Measurements from ENCODE around the gene GRK3.
"Not testable (repeated sequence)": the region's sequence is repeated elsewhere in the genome, so short reads cannot be mapped to it uniquely, and the experiment has no call there.

GRK3 gene

DNA sequence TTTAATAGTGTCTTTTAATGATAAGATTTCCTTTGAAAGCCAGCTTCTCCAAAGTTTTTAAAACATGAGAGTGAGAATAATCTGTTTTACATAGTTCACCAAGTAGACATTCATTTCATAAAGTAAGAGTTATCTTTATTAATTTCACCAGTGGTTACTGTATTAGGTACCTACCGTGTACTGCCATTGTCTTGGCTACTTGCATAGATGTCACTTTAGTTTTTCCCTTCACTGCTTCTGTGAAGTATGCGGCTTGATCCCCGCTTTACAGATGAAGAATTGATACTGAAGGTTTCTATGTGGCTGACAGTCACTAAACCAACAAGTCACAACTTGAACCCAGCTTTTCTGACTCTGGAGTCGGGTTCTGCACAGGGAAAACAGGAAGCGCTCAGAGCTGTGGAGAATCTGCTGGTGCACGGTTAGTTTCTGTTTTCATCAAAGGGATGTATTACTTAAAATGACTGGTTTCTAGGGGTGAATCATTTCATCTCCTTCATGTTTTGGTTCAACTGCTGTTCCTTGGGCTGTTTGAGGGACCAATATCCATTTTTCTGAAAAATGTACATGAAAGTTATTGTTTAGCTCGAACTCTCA is 138.2 kb downstream of the GRK3 start:
- DNase-seq = no peak

DNA sequence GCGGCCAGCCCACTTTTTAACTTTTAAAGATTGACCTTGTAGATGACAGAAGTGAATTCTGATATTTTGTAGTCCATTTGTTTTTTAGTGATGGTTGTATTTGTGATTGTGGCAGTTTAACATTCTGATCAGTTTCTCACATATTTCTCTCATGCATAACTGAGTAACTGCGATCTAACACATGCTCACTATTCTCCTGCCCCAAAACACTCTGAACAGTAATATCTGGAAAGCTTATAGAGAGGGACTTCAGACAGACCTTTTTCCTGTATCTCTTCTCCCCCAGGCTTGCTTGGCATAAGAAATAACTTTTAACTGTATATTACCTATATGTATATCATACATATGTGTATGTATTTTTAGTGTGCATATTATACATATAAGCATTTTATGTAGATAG is 140.2 kb downstream of the GRK3 start:
- DNase-seq = no peak

GRCh38 chr22:25706197-25706596 is 141.7 kb downstream of the GRK3 start:
- no peak for DNase-seq

GRCh38 chr22:25708430-25708829 is 144.0 kb downstream of the GRK3 start:
- not testable (repeated sequence) for DNase-seq

- DNase-seq = no peak
Measured at GRCh38 chr22:25709758-25710157, 145.3 kb downstream of the GRK3 start.

DNA sequence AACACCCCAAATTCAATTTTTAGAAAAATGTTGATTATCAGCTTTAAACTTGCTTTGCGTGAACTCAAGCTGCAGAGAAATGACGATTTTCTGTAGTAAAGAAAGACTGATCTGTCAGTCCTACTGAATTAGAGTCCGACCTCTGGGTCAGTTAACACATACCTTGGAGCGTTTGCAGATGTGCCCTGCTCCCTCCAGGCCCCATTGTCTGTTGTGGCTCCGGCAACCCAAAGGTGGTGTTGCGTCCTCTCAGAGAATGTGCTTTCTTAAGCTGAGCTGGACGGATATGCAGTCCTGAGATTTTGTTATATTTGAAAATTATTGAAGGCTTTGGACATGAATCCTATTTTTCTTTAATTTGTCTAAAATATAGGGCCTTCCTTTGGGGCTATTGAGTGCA is 146.0 kb downstream of the GRK3 start:
- DNase-seq = no peak

DNA sequence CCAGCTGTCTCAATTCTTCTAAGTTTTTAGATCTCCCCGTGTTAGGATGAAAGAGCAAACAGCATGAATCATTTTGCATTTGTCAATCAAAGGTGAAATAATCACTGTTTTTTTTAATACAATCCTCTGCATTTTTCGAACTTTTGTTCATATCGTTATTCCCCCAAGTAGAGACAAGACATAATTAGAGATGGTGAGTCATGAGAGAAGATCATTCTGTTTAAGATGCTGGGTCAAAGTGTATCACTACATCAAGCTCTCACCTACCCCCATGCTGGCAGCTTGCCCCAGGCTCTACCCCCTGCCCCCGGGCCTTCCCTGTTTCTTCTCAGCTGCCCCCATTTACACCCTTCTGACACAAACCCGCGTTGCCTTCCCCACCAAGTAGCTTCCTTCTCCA is 147.0 kb downstream of the GRK3 start:
- DNase-seq = no peak

DNA sequence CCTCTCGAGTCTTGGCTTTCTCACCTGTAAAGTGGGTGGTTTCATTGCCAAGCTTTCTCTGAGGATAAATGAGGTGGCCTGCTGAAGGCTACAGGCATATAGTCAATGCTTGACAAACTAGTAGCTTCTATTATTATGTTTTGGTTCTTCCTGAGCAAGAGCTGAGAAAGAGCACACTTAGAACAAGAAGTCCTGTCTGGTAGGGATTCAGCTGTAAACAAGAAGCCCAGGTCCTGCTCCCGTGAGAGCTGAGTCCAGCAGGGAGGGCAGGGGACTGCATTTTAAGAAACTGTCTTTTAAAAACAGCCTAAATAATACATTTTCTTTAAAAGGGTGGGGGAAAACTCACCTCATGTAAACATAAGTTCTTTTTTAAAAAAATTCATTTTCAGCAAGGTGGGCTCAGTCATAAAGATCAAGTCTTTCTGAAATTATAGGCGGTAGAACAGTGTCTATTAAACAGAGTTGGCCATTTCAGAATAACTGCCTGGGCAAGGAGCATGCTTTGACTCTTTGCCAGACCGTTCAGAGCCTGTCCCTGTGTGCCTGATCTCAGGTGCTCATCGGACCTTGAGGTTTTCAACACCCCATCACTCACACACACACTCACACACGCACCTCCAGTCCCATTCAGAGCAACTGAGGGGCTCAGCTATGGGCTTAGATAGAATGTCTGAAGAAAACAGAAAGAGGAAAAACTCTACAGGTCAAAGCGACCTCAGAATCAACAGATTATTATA is 148.4 kb downstream of the GRK3 start:
- no peak for DNase-seq

- DNase-seq = no peak
Measured at GRCh38 chr22:25714070-25714469, 149.6 kb downstream of the GRK3 start.

DNA sequence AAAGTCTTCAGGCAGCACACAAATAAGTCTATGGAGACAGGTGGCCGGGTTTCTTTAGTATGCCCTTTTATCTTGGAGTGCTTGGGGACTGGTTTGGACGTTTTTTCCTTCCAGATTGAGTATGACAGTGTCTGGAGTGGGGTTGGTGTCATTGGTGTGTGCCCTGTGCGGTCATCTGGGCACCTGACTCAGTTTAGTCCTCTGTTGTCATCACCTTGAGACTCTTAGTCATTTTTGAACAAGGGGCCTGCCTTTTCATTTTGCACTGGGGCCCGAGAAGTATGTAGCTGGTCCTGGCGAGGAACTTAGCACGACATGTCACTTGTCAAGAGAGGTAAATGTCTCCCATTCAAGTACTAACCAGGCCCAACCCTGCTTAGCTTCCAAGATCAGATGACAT is 150.3 kb downstream of the GRK3 start:
- DNase-seq = no peak

DNA sequence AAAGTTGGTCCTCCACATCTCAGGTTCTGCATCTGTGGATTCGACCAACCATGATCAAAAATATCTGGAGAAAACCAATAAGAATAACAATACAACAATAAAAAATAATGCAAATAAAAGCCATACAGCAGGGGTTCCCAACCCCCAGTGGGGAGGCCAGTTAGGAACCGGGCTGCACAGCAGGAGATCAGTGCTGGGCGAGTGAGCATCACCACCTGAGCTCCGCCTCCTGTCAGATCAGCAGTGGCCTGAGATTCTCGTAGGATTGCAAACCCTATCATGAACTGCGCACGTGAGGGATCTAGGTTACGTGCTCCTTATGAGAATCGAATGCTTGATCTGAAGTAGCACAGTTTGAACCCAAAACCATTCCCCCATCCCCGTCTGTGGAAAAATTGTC is 152.2 kb downstream of the GRK3 start:
- DNase-seq = no peak

DNA sequence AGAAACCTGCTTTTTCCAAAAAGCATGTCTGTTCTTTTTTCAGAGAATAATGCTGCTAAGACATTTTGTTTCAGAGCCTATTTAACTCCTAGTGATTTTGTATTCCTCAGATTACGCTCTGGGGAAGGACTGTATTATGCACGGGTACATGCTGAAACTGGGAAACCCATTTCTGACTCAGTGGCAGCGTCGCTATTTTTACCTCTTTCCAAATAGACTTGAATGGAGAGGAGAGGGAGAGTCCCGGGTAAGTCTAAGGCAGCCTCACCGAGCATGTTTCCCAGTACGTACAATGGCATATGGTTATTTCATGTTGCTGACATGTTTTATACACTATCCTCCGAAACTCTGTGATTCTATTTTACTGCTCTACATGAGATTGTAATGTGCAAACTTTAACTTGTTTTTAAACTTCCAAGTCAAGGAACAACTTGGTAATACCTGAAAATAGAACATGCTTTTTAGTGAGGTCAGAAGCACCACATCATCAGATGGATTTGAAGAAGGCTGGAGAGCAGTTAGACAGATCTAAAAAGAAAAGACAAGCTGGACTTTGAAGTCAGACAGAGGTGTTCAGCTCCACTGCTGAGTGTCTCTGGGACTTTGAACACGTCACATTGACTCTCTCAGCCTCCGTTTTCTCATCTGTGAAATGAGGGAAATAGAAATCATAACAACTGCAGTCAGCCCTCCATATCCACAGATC is 153.8 kb downstream of the GRK3 start:
- DNase-seq = no peak

DNA sequence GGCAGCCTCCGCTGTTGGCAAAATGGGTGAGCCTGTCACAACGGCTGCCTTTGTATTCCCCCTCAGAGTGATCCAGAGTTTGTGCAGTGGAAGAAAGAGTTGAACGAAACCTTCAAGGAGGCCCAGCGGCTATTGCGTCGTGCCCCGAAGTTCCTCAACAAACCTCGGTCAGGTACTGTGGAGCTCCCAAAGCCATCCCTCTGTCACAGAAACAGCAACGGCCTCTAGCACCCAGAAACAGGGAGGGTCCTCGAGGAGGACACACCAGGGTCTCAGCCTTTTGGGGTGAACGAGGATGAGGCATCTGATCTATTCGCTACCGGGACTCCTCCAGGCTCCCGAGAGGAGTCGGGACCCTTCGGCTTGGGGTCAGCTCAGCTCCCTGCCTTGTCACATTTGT is 157.7 kb downstream of the GRK3 start:
- no peak for DNase-seq

GRCh38 chr22:25722626-25723025 is 158.2 kb downstream of the GRK3 start:
- no peak for DNase-seq

- no peak for DNase-seq
Measured at GRCh38 chr22:25726241-25726640, 161.8 kb downstream of the GRK3 start.

- no peak for DNase-seq
Measured at GRCh38 chr22:25728071-25728470, 163.6 kb downstream of the GRK3 start.

GRCh38 chr22:25729016-25729995 is 164.8 kb downstream of the GRK3 start:
- DNase-seq = no peak

DNA sequence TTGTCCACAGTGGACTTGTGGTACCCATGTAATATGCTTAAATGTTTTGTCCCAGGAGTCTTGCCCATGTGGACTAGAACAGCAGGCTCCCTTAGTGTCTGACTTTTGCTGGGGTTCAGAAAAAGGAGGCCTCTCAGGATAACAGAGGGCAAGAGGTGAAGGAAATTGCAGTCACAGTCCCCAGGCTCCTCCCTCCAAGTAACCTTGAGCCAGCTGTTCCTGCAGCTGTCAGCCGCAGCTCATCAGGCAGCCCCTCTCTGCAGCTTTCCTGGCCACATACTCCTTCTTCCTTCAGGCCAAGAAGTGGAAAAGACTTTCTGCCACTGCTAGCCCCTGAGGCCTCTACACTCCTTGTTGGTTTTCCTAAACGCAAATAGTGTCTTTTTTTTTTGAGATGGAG is 171.2 kb downstream of the GRK3 start:
- no peak for DNase-seq

DNA sequence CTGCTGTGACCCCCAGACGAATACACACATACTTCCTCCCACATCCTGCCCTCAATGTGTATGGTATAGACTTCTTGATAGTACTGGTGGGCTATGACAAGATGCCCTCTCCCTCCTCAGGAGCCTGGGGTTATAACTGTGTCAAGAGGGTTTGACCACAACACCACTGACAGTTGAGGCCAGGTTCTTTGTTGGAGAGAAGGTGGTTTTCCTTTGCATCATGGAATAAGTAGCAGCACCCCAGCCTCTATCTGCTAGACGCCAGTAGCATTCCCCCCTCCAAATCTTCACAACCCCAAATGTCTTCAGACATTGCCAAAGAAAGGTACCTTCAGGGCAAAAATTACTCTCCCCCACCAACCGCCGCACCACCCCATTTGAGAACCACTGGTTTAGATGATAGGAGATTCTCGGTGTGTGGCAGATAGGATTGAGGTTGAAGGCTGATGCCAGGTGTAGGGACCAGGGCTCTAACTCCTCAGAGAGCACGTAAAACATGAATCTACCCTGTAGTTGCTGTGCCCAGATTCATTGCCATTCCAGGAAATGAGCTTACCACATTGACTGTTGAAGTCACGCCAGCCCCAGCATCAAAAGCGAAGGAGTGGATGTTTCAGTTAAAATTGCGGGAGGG is 172.0 kb downstream of the GRK3 start:
- DNase-seq = no peak

- no peak for DNase-seq
Measured at GRCh38 chr22:25739659-25740344, 175.3 kb downstream of the GRK3 start.

DNA sequence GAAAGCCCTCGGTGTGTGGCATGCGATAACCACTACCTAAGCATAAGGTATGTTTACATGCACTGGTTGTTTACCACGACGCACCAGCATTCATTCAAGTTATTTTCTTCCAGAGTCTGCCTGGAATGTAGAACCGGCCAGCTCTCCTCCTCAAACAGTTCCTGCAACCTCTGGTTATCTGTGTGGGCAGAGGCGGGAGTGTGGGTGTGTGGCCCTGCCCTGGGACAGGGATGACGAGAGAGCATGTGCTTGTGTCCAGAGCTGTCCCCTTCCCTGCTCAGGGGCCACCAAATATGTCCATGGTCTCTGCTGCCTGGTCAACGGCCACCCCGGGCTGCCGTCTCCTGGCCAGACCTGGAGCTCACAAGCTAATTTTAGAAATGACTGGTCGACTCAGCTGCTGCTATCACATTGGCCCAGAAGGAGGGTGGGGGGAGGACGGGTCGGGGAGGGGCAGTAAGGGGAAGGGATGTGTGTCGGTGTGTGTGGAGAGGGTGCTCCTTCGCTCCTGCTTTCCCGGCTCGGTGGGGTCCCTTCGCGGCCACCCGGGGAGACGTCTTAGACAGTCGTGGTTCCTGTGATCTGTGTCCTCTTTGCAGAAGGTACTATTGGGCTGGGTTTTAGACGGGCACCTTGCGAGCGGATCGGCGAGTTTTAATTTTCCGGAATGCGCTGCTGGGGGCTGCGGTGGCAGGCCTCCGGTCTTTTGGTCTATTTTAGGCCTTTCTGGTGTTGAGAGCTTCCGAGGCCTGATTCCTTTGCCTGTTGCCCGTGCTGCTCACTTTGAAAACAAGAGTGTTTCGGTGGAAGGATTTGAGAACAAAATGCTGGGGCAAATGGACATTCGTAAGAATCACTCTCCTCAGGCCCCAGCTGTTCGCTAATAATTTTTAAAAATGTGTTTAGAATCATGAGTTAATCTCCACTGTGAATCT is 177.5 kb downstream of the GRK3 start, which contains the start of gene MYO18B:
Gene MYO18B, plus strand, starts transcription at position 497 of the 935 bp plus-strand sequence. CDS start 18,905 bp downstream, outside the sequence.
- DNase-seq = no peak
